H1 (cell line): ENCODE measurements around the gene EDN1. TPM values are rescaled to one million over a fixed set of nuclear protein-coding genes. Genes with fewer than 3 reads are reported as not detected.

ENCODE experiments used
- CTCF ChIA-PET: fragments of 300-600 bp; sonication (Branson Sonifier 250); formaldehyde crosslinking; loops from one replicate; lab custom pipeline; 2021; ENCODE audit not compliant: partially characterized antibody; lab: Charles Lee
- POLR2A ChIA-PET: fragments of 300-600 bp; sonication (Branson Sonifier 250); formaldehyde crosslinking; loops from one replicate; lab custom pipeline; 2021; ENCODE audit warnings: inconsistent platforms; ENCODE audit not compliant: partially characterized antibody; lab: Charles Lee
- DNase-seq, 2 experiments: peaks; one replicate each; pipeline versions ENCODE4 v3.0.0 to v3.0.0-alpha.2; 2010 to 2022; ENCODE audit warnings: low spot score in 2 of 2, low read depth in 1 of 2, mixed read lengths in 1 of 2
- FAIRE-seq: peaks from 2 replicates; lab custom pipeline; 2011; peaks lifted over from hg19 to GRCh38; lab: Jason Lieb, UNC
- H2AFZ ChIP-seq: 2 replicates; pipeline ENCODE4 v1.8.1; 2012; ENCODE audit warnings: low read length, inconsistent platforms
- H2AK5ac ChIP-seq: 2 replicates; pipeline ENCODE4 v1.6.1; 2013; ENCODE audit warnings: low read depth, low read length
- H2BK120ac ChIP-seq: replicated peaks from 2 replicates; pipeline ENCODE3; 2013; ENCODE audit warnings: low read depth, low read length, inconsistent platforms
- H2BK12ac ChIP-seq: 2 replicates; pipeline ENCODE4 v1.6.1; 2013; ENCODE audit warnings: low read depth, low read length
- H2BK15ac ChIP-seq: 2 replicates; pipeline ENCODE4 v1.6.1; 2013; ENCODE audit warnings: low read length
- H2BK20ac ChIP-seq: 2 replicates; pipeline ENCODE4 v1.6.1; 2013; ENCODE audit warnings: low read length
- H2BK5ac ChIP-seq: 2 replicates; pipeline ENCODE4 v1.6.1; 2013; ENCODE audit warnings: low read depth, low read length
- H3K14ac ChIP-seq: 2 replicates; pipeline ENCODE4 v1.6.1; 2013; ENCODE audit warnings: inconsistent platforms; ENCODE audit not compliant: insufficient read length
- H3K18ac ChIP-seq: 2 replicates; pipeline ENCODE4 v1.6.1; 2013; ENCODE audit warnings: low read length; ENCODE audit errors: extremely low read depth
- H3K23ac ChIP-seq: 2 replicates; pipeline ENCODE4 v1.6.1; 2013; ENCODE audit warnings: inconsistent platforms; ENCODE audit not compliant: insufficient read length
- H3K23me2 ChIP-seq: 2 replicates; pipeline ENCODE4 v1.6.1; 2013; ENCODE audit warnings: low read depth, low read length
- H3K27ac ChIP-seq: 2 replicates; pipeline ENCODE4 v1.6.1; 2011; ENCODE audit warnings: low read depth, low read length, inconsistent platforms
- H3K27me3 ChIP-seq, 4 experiments: replicated peaks in 1 of 4; 1 replicate in 1 of 4; 2 replicates in 3 of 4; pipeline versions ENCODE4 v1.6.1 to v1.8.1; 2011 to 2013; ENCODE audit warnings: low read length in 3 of 4, mild to moderate bottlenecking in 3 of 4, inconsistent platforms in 2 of 4, mixed read lengths in 2 of 4, moderate library complexity in 1 of 4; ENCODE audit not compliant: control insufficient read depth in 3 of 4, insufficient read depth in 3 of 4; ENCODE audit errors: extremely low read depth in 1 of 4
- H3K36me3 ChIP-seq, 4 experiments: 2 replicates each; pipeline versions ENCODE4 v1.6.1 to v1.8.1; 2011 to 2013; ENCODE audit warnings: mild to moderate bottlenecking in 4 of 4, low read length in 3 of 4, moderate library complexity in 2 of 4, control low read depth in 1 of 4, inconsistent platforms in 1 of 4; ENCODE audit not compliant: insufficient read depth in 4 of 4, control insufficient read depth in 2 of 4
- H3K4ac ChIP-seq: replicated peaks from 2 replicates; pipeline ENCODE3; 2013; ENCODE audit warnings: low read length, low read depth, mixed read lengths, inconsistent platforms; ENCODE audit not compliant: insufficient read length
- H3K4me1 ChIP-seq, 4 experiments: replicated peaks in 1 of 4; 1 replicate in 1 of 4; 2 replicates in 3 of 4; pipeline versions ENCODE4 v1.6.1 to v1.8.1; 2011 to 2013; ENCODE audit warnings: low read length in 3 of 4, inconsistent platforms in 2 of 4, mixed read lengths in 1 of 4; ENCODE audit not compliant: insufficient read depth in 4 of 4, control insufficient read depth in 3 of 4
- H3K4me2 ChIP-seq, 2 experiments: 2 replicates each; pipeline versions ENCODE4 v1.6.1 to v1.8.1; 2011 to 2013; ENCODE audit warnings: low read depth in 2 of 2, low read length in 2 of 2, control low read depth in 1 of 2, inconsistent platforms in 1 of 2, mild to moderate bottlenecking in 1 of 2; ENCODE audit not compliant: insufficient read depth in 1 of 2
- H3K4me3 ChIP-seq, 4 experiments: fragments of 200-600, 300-600 bp in 1 of 4; sonication (generic), shearing (Covaris generic), sonication (Bioruptor Twin) in 1 of 4; 2 replicates each; pipeline versions ENCODE4 v1.5.1 to v1.8.1; 2011 to 2016; ENCODE audit warnings: low read length in 4 of 4, low read depth in 3 of 4, control low read depth in 2 of 4, inconsistent platforms in 2 of 4, mild to moderate bottlenecking in 2 of 4, mixed read lengths in 1 of 4, moderate library complexity in 1 of 4; ENCODE audit not compliant: insufficient read depth in 2 of 4; ENCODE audit errors: extremely low read depth in 1 of 4
- H3K56ac ChIP-seq: replicated peaks from 2 replicates; pipeline ENCODE3; 2013; ENCODE audit warnings: low read depth, mild to moderate bottlenecking, mixed read lengths, low read length, inconsistent platforms; ENCODE audit not compliant: insufficient read length
- H3K79me1 ChIP-seq: 2 replicates; pipeline ENCODE4 v1.6.1; 2013; ENCODE audit warnings: low read depth, low read length, control low read depth
- H3K79me2 ChIP-seq, 2 experiments: 2 replicates each; pipeline versions ENCODE4 v1.6.1 to v1.8.1; 2012 to 2013; ENCODE audit warnings: low read length in 2 of 2, mild to moderate bottlenecking in 2 of 2, inconsistent platforms in 1 of 2; ENCODE audit not compliant: insufficient read depth in 2 of 2, control insufficient read depth in 1 of 2
- H3K9ac ChIP-seq, 4 experiments: replicated peaks in 1 of 4; 1 replicate in 1 of 4; 2 replicates in 3 of 4; pipeline versions ENCODE4 v1.6.1 to v1.8.1; 2011 to 2013; ENCODE audit warnings: low read depth in 3 of 4, low read length in 3 of 4, control low read depth in 2 of 4, mild to moderate bottlenecking in 2 of 4, moderate library complexity in 2 of 4, inconsistent platforms in 1 of 4; ENCODE audit errors: extremely low read depth in 1 of 4
- H3K9me3 ChIP-seq, 2 experiments: 2 replicates each; pipeline versions ENCODE4 v1.6.1 to v1.8.1; 2012 to 2013; ENCODE audit warnings: mild to moderate bottlenecking in 2 of 2, moderate library complexity in 2 of 2, control low read depth in 1 of 2, inconsistent platforms in 1 of 2, low read depth in 1 of 2, low read length in 1 of 2, mixed read lengths in 1 of 2; ENCODE audit not compliant: insufficient read depth in 2 of 2
- H4K20me1 ChIP-seq, 2 experiments: replicated peaks in 1 of 2; 2 replicates each; pipeline versions ENCODE3 to v1.8.1; 2011 to 2013; ENCODE audit warnings: inconsistent platforms in 2 of 2, low read length in 2 of 2, mild to moderate bottlenecking in 1 of 2; ENCODE audit not compliant: insufficient read depth in 2 of 2, control insufficient read depth in 1 of 2
- H4K5ac ChIP-seq: 2 replicates; pipeline ENCODE4 v1.6.1; 2013; ENCODE audit warnings: low read length, low read depth, mixed read lengths, inconsistent platforms; ENCODE audit not compliant: insufficient read length
- H4K8ac ChIP-seq: 2 replicates; pipeline ENCODE4 v1.8.0; 2013; ENCODE audit warnings: mild to moderate bottlenecking, moderate library complexity, low read length, inconsistent platforms; ENCODE audit not compliant: insufficient read depth; ENCODE audit errors: extremely low read depth
- H4K91ac ChIP-seq: replicated peaks from 2 replicates; pipeline ENCODE3; 2013; ENCODE audit warnings: low read length, mixed read lengths, inconsistent platforms; ENCODE audit not compliant: insufficient read length
- CEBPB ChIP-seq: IDR thresholded peaks from 2 replicates; pipeline ENCODE4 v1.6.1; 2012; ENCODE audit warnings: low read depth, low read length
- HDAC6 ChIP-seq: IDR thresholded peaks from one replicate; pipeline ENCODE4 v1.7.1; 2012; ENCODE audit warnings: low read depth, mild to moderate bottlenecking, inconsistent platforms, low read length, moderate library complexity
- KDM4A ChIP-seq: IDR thresholded peaks from one replicate; pipeline ENCODE4 v1.7.1; 2012; ENCODE audit warnings: low read depth, mild to moderate bottlenecking, moderate library complexity, low read length, inconsistent platforms; ENCODE audit not compliant: severe bottlenecking
- POLR2A ChIP-seq, 2 experiments: IDR thresholded peaks; 1 replicate in 1 of 2; 2 replicates in 1 of 2; pipeline ENCODE4 v1.6.1; 2011; ENCODE audit warnings: low read depth in 2 of 2, low read length in 2 of 2, mild to moderate bottlenecking in 2 of 2; ENCODE audit errors: control extremely low read depth in 1 of 2
- SIX5 ChIP-seq: IDR thresholded peaks from 2 replicates; pipeline ENCODE4 v1.6.1; 2011; ENCODE audit warnings: mild to moderate bottlenecking, low read depth, low read length
- WGBS, 2 experiments: shearing (Covaris generic) in 1 of 2; methylation state at CpG; one replicate each; pipeline versions ENCODE4 v1.1.6 to v1.1.7; 2013 to 2015; ENCODE audit warnings: low lambda C conversion rate in 2 of 2, mixed read lengths in 2 of 2, inconsistent platforms in 1 of 2, low coverage in 1 of 2, missing lambda C conversion rate in 1 of 2; ENCODE audit not compliant: insufficient replicate concordance in 2 of 2, insufficient coverage in 1 of 2, insufficient read length in 1 of 2; ENCODE audit errors: extremely low coverage in 1 of 2, missing lambda C conversion rate in 1 of 2; 5-methylcytosine and 5-hydroxymethylcytosine counted together
- polyA plus RNA-seq, 7 experiments: library from polyadenylated mRNA; depleted of rRNA in 3 of 7; stranded (reverse) in 5 of 7; unstranded in 2 of 7; fragments of >200 nt in 5 of 7; fragments of 200-250 nt in 2 of 7; gene quantifications; 1 replicate in 5 of 7; 2 replicates in 1 of 7; 4 replicates in 1 of 7; pipeline versions ENCODE4 v1.2.1 to v1.2.3, GENCODE V29; 2011 to 2013; ENCODE audit warnings: missing spikeins in 2 of 7, mixed read lengths in 2 of 7
- total RNA-seq: library from RNA; stranded (reverse); fragmentation: NEBNext Ultra II Directional; extraction: Animal tissue kit (Norgen Biotek cat#: 25700); gene quantifications from 2 replicates; pipeline ENCODE4 v1.2.1, GENCODE V29; 2021

The EDN1 gene
- total and polyA plus RNA-seq, 2 of the 8 experiments (the other 6 are each of a cell fraction or from before 2014, with no cell fraction given): 0.23 to 1.1 TPM

GRCh38 chr6:12265296-12265695 lies 24.9 kb upstream of the EDN1 start:
- Histone ChIP-seq H3K23me2 (no peaks in the 10 kb centered on the region), H2BK5ac (no peak overlapping the region), H3K4ac (no peak overlapping the region), H3K27ac (no peak overlapping the region), H3K27me3 (no peaks in the 10 kb centered on the region), H3K4me1 (no peaks in the 10 kb centered on the region), H4K20me1 (no peaks in the 10 kb centered on the region), H3K23ac (no peak overlapping the region), H3K18ac (no peak overlapping the region), H4K91ac (no peak overlapping the region), H2AK5ac (no peak overlapping the region), H3K56ac (no peak overlapping the region), H3K36me3 (no peaks in the 10 kb centered on the region), H3K79me2 (no peaks in the 10 kb centered on the region), H3K4me3 (no peak overlapping the region), H3K14ac (no peak overlapping the region), H3K9me3 (no peaks in the 10 kb centered on the region), H2BK120ac (no peak overlapping the region), H3K4me2 (no peak overlapping the region), H2BK12ac (no peak overlapping the region), H4K5ac (no peak overlapping the region), H3K79me1 (no peaks in the 10 kb centered on the region), H2BK15ac (no peak overlapping the region), H2BK20ac (no peak overlapping the region), H3K9ac (no peak overlapping the region), H4K8ac (no peak overlapping the region), H2AFZ (no peak overlapping the region)
- TF ChIP-seq HDAC6 (no peak), POLR2A (IDR thresholded peaks at IDR 0.05; ENCODE audit: control extremely low read depth in 1 of 2, low read depth in 2 of 2, low read length in 2 of 2) (no peak), SIX5 (no peak), KDM4A (no peak), CEBPB (no peak)
- ChIA-PET CTCF (no interaction called here), POLR2A (no interaction called here)
- no peak for DNase-seq
- 96% methylated on average over 1 of the region's 1 CpG; no CpG with 5 or more reads in 1 of the 2 experiments for WGBS, 2 experiments
- FAIRE-seq: no peak
